NCI-H1417 (cell line): ENCODE data around the gene HS3ST2.
"Not testable (repeated sequence)": the region's sequence is repeated elsewhere in the genome, so short reads cannot be mapped to it uniquely, and the experiment has no call there.

ENCODE experiments used
- DNase-seq, 3 experiments: peaks; one replicate each; lab custom pipeline; 2025; lab: John Stamatoyannopoulos, UW

HS3ST2 gene

DNA sequence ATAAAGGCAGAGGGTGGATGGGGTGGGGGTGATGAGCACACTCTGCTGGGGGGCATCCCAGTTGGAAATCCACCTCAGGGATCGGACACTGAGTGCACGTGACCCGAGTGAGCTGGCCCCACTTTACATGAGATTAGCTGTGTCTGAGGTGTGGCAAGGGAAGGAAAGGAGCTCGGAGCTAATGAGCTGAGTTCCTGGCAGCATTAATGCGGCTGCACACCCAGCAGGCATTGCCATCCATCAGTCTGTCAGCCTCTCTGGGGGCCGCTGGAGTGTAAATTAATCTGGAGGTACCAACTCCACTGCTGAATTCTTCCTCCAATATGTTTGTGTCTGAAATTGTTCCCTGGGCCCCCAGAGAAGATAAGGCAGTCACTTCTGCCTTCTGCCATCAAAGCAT, 65.5 kb downstream of the HS3ST2 start:
- no peak for DNase-seq

GRCh38 chr16:22882981-22883380, 69.0 kb downstream of the HS3ST2 start:
- DNase-seq = no peak

GRCh38 chr16:22885951-22886350, 72.0 kb downstream of the HS3ST2 start:
- no peak for DNase-seq

GRCh38 chr16:22886927-22887326, 73.0 kb downstream of the HS3ST2 start:
- DNase-seq = no peak

- no peak for DNase-seq
Measured at GRCh38 chr16:22887445-22887844, 73.5 kb downstream of the HS3ST2 start.

- no peak for DNase-seq
Measured at GRCh38 chr16:22888791-22889190, 74.8 kb downstream of the HS3ST2 start.

DNA sequence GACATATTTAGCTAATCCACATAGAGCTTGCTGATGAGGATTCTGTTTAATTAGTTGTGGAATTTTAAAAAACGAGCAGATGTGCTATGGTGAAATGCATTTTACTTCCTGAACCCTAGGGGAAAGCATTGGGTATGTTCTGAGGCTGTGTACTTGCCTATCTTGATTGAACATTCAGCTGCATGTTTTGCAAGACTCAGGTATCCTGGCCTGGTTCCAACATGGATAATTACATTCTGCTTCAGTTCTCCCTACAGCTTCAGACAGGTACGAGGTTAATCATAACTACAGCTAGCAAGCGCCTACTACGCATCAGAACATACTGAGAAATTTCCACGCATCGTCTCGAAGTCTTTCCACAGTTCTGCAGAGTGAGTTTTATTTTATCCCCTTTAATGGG, 77.0 kb downstream of the HS3ST2 start:
- DNase-seq = peak in 2 of 3 experiments; percentile 8 to 22

DNA sequence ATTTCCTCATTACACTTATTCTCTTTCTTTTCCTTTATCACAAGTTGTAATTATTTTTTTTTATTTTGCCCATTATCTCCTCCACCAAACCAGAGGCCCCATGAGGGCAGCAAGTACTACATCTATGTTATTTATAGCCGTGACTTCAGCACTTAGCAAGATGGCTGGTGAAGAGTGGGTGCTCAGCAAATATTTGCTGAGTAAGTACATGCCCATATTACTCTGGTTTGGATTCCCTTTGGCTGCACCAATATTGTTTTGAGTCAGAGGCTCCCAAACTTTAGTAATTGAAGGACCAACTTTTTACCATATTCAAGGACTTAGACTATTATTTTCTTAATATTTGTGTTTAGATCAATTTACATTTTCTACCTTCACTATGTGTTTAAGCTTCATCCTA, 83.2 kb downstream of the HS3ST2 start:
- DNase-seq = no peak

DNA sequence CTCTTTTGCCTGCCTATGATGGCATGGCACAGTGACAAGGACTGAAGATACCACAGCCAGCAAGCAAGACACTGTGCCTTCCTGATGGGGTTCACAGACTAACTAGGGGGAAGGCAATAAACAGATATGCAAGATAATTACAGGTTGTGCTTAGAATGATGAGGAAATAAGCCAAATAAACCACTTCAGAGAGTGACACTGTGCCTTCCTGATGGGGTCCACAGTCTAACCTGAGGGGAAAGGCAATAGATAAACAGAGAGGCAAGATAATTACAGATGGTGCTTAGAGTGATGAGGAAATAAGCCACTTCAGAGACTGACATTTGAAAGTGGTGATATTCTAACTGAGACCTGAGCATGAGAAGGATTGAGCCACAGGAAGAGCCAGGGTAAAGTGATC, 84.2 kb downstream of the HS3ST2 start:
- peak in 2 of 3 experiments; percentile 11 to 73 for DNase-seq

- DNase-seq = peak; percentile 26 to 69 (median 69)
Measured at GRCh38 chr16:22898874-22899348, 84.9 kb downstream of the HS3ST2 start.

DNA sequence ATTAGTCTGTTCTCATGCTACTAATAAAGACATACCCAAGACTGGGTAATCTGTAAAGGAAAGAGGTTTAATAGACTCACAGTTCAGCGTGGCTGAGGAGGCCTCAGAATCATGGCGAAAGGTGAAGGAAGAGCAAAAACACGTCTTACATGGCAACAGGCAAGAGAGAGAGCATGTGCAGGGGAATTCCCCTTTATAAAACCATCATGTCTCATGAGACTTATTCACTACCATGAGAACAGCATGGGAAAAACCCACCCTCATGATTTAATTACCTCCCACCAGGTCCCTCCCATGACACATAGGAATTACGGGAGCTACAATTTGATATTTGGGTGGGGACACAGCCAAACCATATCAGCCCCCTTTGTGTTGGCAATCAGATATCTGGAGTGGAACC, 85.6 kb downstream of the HS3ST2 start:
- DNase-seq = not testable (repeated sequence)

- DNase-seq = no peak
Measured at GRCh38 chr16:22900863-22901262, 86.9 kb downstream of the HS3ST2 start.

- DNase-seq = no peak
Measured at GRCh38 chr16:22901563-22901962, 87.6 kb downstream of the HS3ST2 start.

DNA sequence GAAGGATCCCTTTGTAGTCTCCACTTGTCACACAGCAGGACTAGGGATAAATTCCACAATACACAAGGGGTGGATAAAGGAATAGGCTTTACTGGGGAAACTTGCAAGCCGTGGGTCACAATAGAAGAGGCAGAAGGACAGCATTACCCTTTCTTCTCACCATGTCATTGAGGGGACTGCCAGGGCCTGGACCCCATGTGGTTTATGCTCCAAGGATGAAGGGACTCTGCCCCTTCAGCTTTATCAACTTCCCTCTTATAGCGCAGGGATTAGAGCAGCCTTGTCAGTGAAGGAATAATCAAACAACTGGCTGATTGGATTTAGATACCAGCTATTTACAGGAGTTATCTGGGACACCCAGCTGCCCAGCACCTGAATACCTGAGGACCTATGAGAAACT, 89.8 kb downstream of the HS3ST2 start:
- DNase-seq = no peak

GRCh38 chr16:22912654-22913053, 98.7 kb downstream of the HS3ST2 start:
- DNase-seq = peak in 1 of 3 experiments; percentile 1

- no peak for DNase-seq
Measured at GRCh38 chr16:22915003-22915402, 101.0 kb downstream of the HS3ST2 start.

DNA sequence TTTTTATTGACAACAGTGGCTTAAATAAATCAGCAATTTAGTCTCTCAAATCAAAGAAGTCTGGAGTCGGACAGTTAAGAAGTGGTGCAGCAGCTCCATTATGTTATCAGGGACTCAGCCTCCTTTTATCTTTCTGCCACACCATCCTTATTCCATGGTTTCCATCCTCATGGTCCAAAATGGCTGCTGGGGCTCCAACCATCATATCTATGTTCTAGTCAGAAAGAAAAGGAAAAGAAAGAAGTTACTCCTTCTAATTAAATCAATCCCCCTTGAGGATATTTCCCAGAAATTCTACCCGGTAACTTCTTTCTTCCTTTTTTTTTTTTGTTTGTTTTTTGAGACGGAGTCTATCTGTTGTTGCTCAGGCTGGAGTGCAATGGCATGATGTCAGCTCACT, 109.5 kb downstream of the HS3ST2 start:
- no peak for DNase-seq

- no peak for DNase-seq
Measured at GRCh38 chr16:22924492-22924891, 110.5 kb downstream of the HS3ST2 start.

DNA sequence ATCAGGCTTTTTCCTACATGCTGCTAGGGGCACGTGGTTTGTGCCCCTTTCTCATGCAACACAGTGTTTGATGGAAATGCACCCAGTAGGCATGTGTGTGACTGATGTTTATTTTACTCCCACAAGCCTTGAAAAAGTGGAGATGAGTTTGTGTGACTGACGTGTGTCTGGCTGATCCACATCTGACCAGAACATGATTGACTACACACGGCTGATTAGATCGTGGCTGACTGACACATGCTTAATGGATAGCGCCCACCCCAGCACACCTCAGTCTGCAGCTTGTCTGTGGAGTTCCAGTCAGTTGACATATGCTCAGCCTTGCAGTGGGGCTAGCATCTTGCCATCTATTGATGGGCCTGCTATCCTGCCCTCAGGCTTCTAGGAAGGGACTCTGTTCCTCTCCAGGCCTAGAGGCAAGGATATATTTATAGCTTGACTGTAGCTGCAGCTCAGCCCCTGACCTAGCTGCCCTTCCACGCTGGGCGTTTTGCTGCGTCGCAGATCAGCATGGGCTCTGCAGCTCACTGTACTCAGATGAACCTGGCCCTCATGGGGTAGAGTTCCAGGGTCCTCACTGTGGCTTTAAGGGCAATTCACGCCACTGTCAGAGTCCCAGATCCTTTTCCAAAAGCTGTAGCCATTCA, 112.3 kb downstream of the HS3ST2 start:
- no peak for DNase-seq

GRCh38 chr16:22927306-22927705, 113.3 kb downstream of the HS3ST2 start:
- no peak for DNase-seq

DNA sequence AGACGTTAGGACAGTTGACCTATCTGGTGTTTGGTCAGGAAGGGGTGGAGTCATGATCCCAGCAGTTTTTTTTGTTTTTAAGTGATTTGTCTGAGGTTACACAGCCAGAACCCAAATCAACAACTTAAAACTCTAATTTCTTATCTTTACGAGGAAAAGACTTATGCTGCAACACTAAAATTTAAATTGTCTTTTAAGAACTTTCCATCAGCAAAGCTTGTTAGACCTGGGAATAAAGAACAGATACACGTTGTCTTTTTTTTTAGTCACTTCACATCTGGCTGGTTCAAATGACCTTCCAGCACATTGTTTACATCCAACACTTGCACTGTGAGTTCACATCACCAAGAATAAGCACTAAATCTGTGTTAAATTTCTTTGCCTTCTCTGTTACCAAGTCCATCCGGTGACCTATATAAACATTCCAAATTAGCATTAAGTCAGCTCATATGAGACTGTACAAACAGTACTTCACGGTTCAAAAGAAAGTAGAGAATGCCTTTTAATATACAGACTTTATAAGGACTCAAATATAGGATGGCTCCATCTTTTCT, 115.0 kb downstream of the HS3ST2 start:
- no peak for DNase-seq

DNA sequence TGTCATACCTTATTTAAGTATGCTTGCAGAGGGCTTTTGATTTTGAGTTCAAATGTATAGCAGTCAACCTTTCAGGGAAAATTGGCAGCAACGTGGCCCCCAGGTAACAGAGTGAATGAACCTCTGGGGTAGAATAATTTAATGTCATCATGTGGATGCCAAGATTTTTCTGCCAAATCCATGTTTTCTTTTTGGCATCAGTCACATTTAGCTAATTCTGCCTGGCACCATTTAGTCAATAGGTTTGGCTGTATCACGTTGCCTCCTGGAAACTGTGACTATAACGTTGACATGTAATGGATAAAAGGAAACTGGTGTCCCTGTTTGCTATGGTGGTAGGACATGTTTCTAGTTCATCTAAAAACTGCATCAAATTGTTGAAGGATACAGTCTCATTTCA, 115.5 kb downstream of the HS3ST2 start:
- DNase-seq = no peak

DNA sequence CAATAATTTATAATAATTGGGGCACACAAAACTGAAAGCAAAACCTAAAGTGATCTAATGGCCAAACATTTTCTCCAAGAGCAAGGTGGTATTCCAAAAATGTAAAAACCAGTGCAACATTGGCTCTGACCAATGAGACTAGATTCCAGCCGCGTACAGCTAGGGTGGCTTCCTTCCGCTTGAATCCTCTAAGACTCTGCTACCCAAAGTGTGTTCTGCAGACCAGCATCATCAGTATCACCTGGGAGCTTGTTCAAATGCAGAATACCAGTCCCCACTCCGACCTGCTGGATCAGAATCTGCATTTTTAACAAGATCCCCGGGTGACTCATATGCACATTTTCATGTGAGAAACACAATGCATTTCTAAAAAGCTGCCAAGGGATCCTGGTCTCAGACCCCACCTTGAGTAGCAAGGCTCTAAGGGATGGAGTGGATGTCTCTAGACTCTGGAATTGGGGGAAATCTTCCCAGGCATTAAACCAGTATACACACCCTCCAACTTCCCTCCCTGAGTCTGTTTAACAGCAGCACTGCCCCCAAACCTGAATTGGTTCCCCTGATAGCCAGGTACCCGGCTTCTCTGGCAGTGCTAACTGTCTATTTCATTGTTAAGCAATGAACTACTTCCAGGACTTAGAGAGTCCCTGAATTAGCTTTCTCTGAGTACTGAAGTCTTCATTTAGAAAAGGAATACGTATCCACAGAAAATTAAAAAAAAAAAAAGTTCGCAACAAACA, 118.2 kb downstream of the HS3ST2 start:
- DNase-seq = no peak
